Measurements from ENCODE around the gene PIPOX. TPM values are rescaled to one million over a fixed set of nuclear protein-coding genes. Genes with fewer than 3 reads are reported as not detected.

The PIPOX gene
- polyA plus RNA-seq, 3 donors, result 0.30 to 0.56 TPM; not detected in 1

DNA sequence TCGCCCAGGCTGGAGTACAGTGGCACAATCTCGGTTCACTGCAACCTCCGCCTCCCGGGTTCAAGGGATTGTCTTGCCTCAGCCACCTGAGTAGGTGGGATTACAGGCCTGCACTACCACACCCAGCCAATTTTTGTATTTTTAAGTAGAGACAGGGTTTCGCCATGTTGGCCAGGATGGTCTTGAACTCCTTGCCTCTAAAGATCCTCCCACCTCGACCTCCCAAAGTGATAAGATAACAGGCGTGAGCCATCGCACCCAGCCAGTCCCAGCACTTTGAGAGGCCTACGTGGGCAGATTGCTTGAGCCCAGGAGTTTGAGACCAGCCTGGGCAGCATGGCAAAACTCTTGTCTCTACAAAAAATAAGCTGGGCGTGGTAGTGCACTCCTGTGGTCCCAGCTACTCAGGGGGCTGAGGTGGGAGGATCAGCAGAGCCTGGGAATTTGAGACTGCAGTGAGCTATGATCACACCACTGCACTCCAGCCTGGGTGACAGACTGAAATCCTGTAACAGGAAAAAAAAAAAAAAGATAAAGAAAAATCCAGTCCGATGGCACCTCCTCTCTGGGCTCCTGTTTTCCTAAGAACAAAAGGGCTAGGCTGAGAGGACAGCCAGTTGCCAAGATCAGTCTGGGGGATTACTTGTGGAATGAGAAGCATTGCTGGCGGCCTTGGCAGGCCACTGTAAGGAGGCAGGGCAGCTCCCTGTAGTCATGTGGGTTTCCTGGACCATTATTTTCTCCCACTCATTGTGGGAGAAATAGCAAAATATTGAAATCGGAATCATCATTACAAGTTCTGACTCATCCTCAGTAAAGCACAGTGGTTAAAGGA, 3.0 kb upstream of the PIPOX start:
- Histone ChIP-seq H3K4me3 (replicated peaks in 1 of 3; ENCODE audit: low read depth in 2 of 3, low read length in 3 of 3) (no peak overlapping the region), H3K36me3 (replicated peaks in 1 of 2; ENCODE audit: control insufficient read depth in 1 of 2, insufficient read depth in 2 of 2, low read length in 2 of 2) (no peaks in the 10 kb centered on the region), H2AFZ (ENCODE audit: insufficient read depth, low read depth, low read length, poor library complexity, severe bottlenecking) (no peak overlapping the region), H3K4me1 (ENCODE audit: control insufficient read depth in 1 of 2, insufficient read depth in 2 of 2, low read length in 2 of 2) (peaks cover 37 to 39% of the 10 kb centered on the region in 2 donors), H3K9me3 (replicated peaks in 1 of 2; ENCODE audit: control insufficient read depth in 1 of 2, insufficient read depth in 1 of 2, low read length in 2 of 2) (peaks cover 0 to 6% of the 10 kb centered on the region in 2 donors), H3K4me2 (replicated peaks; ENCODE audit: extremely low read depth, low read length, poor library complexity, severe bottlenecking) (no peak overlapping the region), H3K27ac (ENCODE audit: low read depth in 1 of 2, low read length in 2 of 2) (no peak overlapping the region), H3K79me2 (ENCODE audit: insufficient read depth, low read length) (no peaks in the 10 kb centered on the region), H3K9ac (ENCODE audit: insufficient read depth, low read length, poor library complexity, severe bottlenecking) (no peak overlapping the region), H4K20me1 (ENCODE audit: insufficient read depth, low read length) (no peaks in the 10 kb centered on the region), H3K27me3 (ENCODE audit: control insufficient read depth in 2 of 2, insufficient read depth in 2 of 2, low read length in 2 of 2) (peaks cover 11 to 31% of the 10 kb centered on the region in 2 donors)
- H3K27me3 Mint-ChIP-seq (ENCODE audit: low read depth in 3 of 3), result peaks cover 3 to 14% (median 10%) of the 10 kb centered on the region in 3 donors
- peaks cover 2 to 7% (median 4%) of the 10 kb centered on the region in 7 donors for H3K9me3 Mint-ChIP-seq
- intact Hi-C loops (cut with micrococcal nuclease), result no loop called here
- DNase-seq, result no peak
- TF ChIP-seq, protein P1, sequence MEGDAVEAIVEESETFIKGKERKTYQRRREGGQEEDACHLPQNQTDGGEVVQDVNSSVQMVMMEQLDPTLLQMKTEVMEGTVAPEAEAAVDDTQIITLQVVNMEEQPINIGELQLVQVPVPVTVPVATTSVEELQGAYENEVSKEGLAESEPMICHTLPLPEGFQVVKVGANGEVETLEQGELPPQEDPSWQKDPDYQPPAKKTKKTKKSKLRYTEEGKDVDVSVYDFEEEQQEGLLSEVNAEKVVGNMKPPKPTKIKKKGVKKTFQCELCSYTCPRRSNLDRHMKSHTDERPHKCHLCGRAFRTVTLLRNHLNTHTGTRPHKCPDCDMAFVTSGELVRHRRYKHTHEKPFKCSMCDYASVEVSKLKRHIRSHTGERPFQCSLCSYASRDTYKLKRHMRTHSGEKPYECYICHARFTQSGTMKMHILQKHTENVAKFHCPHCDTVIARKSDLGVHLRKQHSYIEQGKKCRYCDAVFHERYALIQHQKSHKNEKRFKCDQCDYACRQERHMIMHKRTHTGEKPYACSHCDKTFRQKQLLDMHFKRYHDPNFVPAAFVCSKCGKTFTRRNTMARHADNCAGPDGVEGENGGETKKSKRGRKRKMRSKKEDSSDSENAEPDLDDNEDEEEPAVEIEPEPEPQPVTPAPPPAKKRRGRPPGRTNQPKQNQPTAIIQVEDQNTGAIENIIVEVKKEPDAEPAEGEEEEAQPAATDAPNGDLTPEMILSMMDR (IDR thresholded peaks at IDR 0.05), result no peak
- peaks cover 3 to 4% of the 10 kb centered on the region in 2 donors for H3K36me3 Mint-ChIP-seq
- H3K4me1 Mint-ChIP-seq, result peaks cover 40% of the 10 kb centered on the region
- H3K4me3 Mint-ChIP-seq, result no peak overlapping the region
- 97% methylated on average over 6 of the region's 13 CpGs for WGBS (ENCODE audit: insufficient coverage)
- peak overlapping the region in 1 of 7 donors; percentile 45 for H3K27ac Mint-ChIP-seq

DNA sequence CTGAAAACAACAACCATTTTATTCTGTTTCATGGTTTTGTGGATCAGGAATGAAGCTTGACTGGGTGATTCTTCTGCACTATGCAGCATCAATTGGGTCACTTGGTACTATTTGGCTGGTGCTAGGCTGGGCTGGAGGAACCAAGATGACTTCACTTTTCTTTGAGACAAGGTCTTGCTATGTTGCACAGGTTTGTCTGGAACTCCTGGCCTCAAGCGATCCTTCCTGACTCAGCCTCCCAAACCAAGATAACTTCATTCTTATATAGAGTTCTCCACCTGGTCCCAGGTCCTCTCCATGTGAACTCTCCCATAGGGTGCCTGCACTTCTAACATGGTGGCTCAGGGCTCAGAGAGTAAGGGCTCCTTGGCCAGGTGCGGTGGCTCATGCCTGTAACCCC, 1.9 kb upstream of the PIPOX start:
- H3K9me3 ChIP-seq (replicated peaks in 1 of 2; ENCODE audit: control insufficient read depth in 1 of 2, insufficient read depth in 1 of 2, low read length in 2 of 2), result no peaks in the 10 kb centered on the region
- DNase-seq, result no peak
- H3K79me2 ChIP-seq (ENCODE audit: insufficient read depth, low read length), result no peaks in the 10 kb centered on the region
- H3K36me3 ChIP-seq (replicated peaks in 1 of 2; ENCODE audit: control insufficient read depth in 1 of 2, insufficient read depth in 2 of 2, low read length in 2 of 2), result no peaks in the 10 kb centered on the region
- H2AFZ ChIP-seq (ENCODE audit: insufficient read depth, low read depth, low read length, poor library complexity, severe bottlenecking), result no peak overlapping the region
- Mint-ChIP-seq H3K27me3 (ENCODE audit: low read depth in 3 of 3) (peaks cover 0 to 8% (median 6%) of the 10 kb centered on the region in 3 donors), H3K4me3 (no peak overlapping the region), H3K9me3 (peaks cover 0 to 1% (median 0%) of the 10 kb centered on the region in 7 donors), H3K4me1 (peaks cover 46% of the 10 kb centered on the region), H3K36me3 (peaks cover 0 to 7% of the 10 kb centered on the region in 2 donors), H3K27ac (peak overlapping the region in 3 of 7 donors; percentile 7 to 96 (median 87))
- intact Hi-C loops (cut with micrococcal nuclease), result no loop called here
- no peak overlapping the region for H3K4me2 ChIP-seq (replicated peaks; ENCODE audit: extremely low read depth, low read length, poor library complexity, severe bottlenecking)
- WGBS (ENCODE audit: insufficient coverage), result 100% methylated on average over 2 of the region's 2 CpGs
- no peak overlapping the region for H3K9ac ChIP-seq (ENCODE audit: insufficient read depth, low read length, poor library complexity, severe bottlenecking)
- no peak overlapping the region for H3K27ac ChIP-seq (ENCODE audit: low read depth in 1 of 2, low read length in 2 of 2)
- H4K20me1 ChIP-seq (ENCODE audit: insufficient read depth, low read length), result no peaks in the 10 kb centered on the region
- TF ChIP-seq, protein P1 (IDR thresholded peaks at IDR 0.05), result no peak
- H3K27me3 ChIP-seq (ENCODE audit: control insufficient read depth in 2 of 2, insufficient read depth in 2 of 2, low read length in 2 of 2), result peaks cover 11 to 23% of the 10 kb centered on the region in 2 donors
- H3K4me3 ChIP-seq (replicated peaks in 1 of 3; ENCODE audit: low read depth in 2 of 3, low read length in 3 of 3), result no peak overlapping the region
- peaks cover 45 to 46% of the 10 kb centered on the region in 2 donors for H3K4me1 ChIP-seq (ENCODE audit: control insufficient read depth in 1 of 2, insufficient read depth in 2 of 2, low read length in 2 of 2)

Measured in CD14-positive monocyte (primary cell).